Activated T-cell treated with anti-CD3 and anti-CD28 coated beads for 4 hours (primary cell): Measurements from ENCODE around the gene MPL.

Experiments used
- DNase-seq: peaks from one replicate; pipeline ENCODE4 v3.0.0-alpha.2; 2020

The MPL gene

GRCh38 chr1:43337588-43337987 is at the start of gene MPL:
Gene MPL, plus strand, starts transcription at chr1:43337818. Its CDS starts 31 bp downstream, at chr1:43337849.
- DNase-seq: no peak

GRCh38 chr1:43288058-43288784 is 49.4 kb upstream of the MPL start:
- no peak for DNase-seq

- DNase-seq: no peak
These were observed 48.6 kb upstream of the MPL start for GRCh38 chr1:43288785-43289706.

- no peak for DNase-seq
These were observed 45.4 kb upstream of the MPL start for GRCh38 chr1:43292216-43292615.

- no peak for DNase-seq
These were observed 44.9 kb upstream of the MPL start for GRCh38 chr1:43292679-43293078.

- DNase-seq: no peak
These were observed 44.4 kb upstream of the MPL start for GRCh38 chr1:43293176-43293575.

GRCh38 chr1:43293896-43294760 is 43.5 kb upstream of the MPL start:
- DNase-seq: no peak

GRCh38 chr1:43294761-43295160 is 42.9 kb upstream of the MPL start:
- DNase-seq: no peak

GRCh38 chr1:43296207-43296606 is 41.4 kb upstream of the MPL start:
- no peak for DNase-seq

GRCh38 chr1:43298055-43298454 is 39.6 kb upstream of the MPL start:
- no peak for DNase-seq

GRCh38 chr1:43299101-43299500 is 38.5 kb upstream of the MPL start:
- DNase-seq: no peak

GRCh38 chr1:43300378-43301094 is 37.1 kb upstream of the MPL start, which contains the start of gene TIE1:
Gene TIE1, plus strand, starts transcription at chr1:43300982. Its CDS starts 90 bp downstream, at chr1:43301072.
- no peak for DNase-seq

- DNase-seq: no peak
These were observed 35.4 kb upstream of the MPL start for GRCh38 chr1:43302201-43302600.

GRCh38 chr1:43302721-43303470 is 34.7 kb upstream of the MPL start:
- no peak for DNase-seq

- DNase-seq: no peak
These were observed 33.9 kb upstream of the MPL start for GRCh38 chr1:43303471-43304313.

- no peak for DNase-seq
These were observed 33.3 kb upstream of the MPL start for GRCh38 chr1:43304314-43304681.

- DNase-seq: no peak
These were observed 32.8 kb upstream of the MPL start for GRCh38 chr1:43304771-43305300.

GRCh38 chr1:43305461-43305860 is 32.2 kb upstream of the MPL start:
- DNase-seq: no peak

GRCh38 chr1:43305926-43306687 is 31.5 kb upstream of the MPL start:
- DNase-seq: no peak
